GM23338 (cell line): Measurements from ENCODE around the gene ASRGL1. TPM values are rescaled to one million over a fixed set of nuclear protein-coding genes. Genes with fewer than 3 reads are reported as not detected.

Experiments used
- ATAC-seq: fragments of 200-7000 bp; cut with Tn5 transposase; 3 replicates; pipeline ENCODE4 v1.9.1; 2020
- DNase-seq: peaks from one replicate; pipeline ENCODE4 v3.0.0-alpha.2; 2015; ENCODE audit warnings: low spot score
- H2AFZ ChIP-seq: fragments of 200-600 bp; sonication (generic); 2 replicates; pipeline ENCODE4 v1.8.0; 2016; ENCODE audit warnings: antibody characterized with exemption, mild to moderate bottlenecking, moderate library complexity
- H3F3A ChIP-seq: fragments of 200-600 bp; sonication (generic); replicated peaks from 2 replicates; pipeline ENCODE4 v1.8.0; 2017; ENCODE audit warnings: antibody characterized with exemption, mixed run types, low read depth
- H3K27ac ChIP-seq: fragments of 200-600 bp; sonication (generic); 2 replicates; pipeline ENCODE4 v1.6.1; 2016; ENCODE audit warnings: low read depth
- H3K27me3 ChIP-seq: fragments of 200-600 bp; sonication (generic); 2 replicates; pipeline ENCODE4 v1.8.0; 2016; ENCODE audit warnings: mild to moderate bottlenecking, mixed run types, moderate library complexity; ENCODE audit not compliant: insufficient read depth
- H3K36me3 ChIP-seq: fragments of 200-600 bp; sonication (generic); 2 replicates; pipeline ENCODE4 v1.8.0; 2016; ENCODE audit warnings: mild to moderate bottlenecking; ENCODE audit not compliant: insufficient read depth
- H3K4me1 ChIP-seq: fragments of 200-600 bp; sonication (generic); 2 replicates; pipeline ENCODE4 v1.8.0; 2016; ENCODE audit warnings: mild to moderate bottlenecking, moderate library complexity; ENCODE audit not compliant: insufficient read depth
- H3K4me2 ChIP-seq: fragments of 200-600 bp; sonication (generic); 2 replicates; pipeline ENCODE4 v1.7.1; 2017; ENCODE audit warnings: mixed run types
- H3K4me3 ChIP-seq: fragments of 200-600 bp; sonication (generic); 2 replicates; pipeline ENCODE4 v1.6.1; 2016; ENCODE audit warnings: mixed run types
- H3K79me2 ChIP-seq: fragments of 200-600 bp; sonication (generic); replicated peaks from 2 replicates; pipeline ENCODE4 v1.8.0; 2017; ENCODE audit warnings: mild to moderate bottlenecking; ENCODE audit not compliant: insufficient read depth
- H3K9me2 ChIP-seq: fragments of 200-600 bp; sonication (generic); 2 replicates; pipeline ENCODE4 v1.8.0; 2017; ENCODE audit not compliant: insufficient read depth
- H4K20me1 ChIP-seq: fragments of 200-600 bp; sonication (generic); replicated peaks from 2 replicates; pipeline ENCODE4 v1.8.0; 2017; ENCODE audit warnings: mild to moderate bottlenecking; ENCODE audit not compliant: insufficient read depth
- H3K27ac Mint-ChIP-seq: 2 replicates; pipeline ENCODE4 v1.8.0; 2020; ENCODE audit warnings: inconsistent platforms, mild to moderate bottlenecking, moderate library complexity, mixed read lengths
- H3K27me3 Mint-ChIP-seq: 3 replicates; pipeline ENCODE4 v1.8.0; 2022; ENCODE audit warnings: low read depth, mild to moderate bottlenecking, moderate library complexity, mixed read lengths, inconsistent platforms; ENCODE audit not compliant: insufficient read depth, poor library complexity
- H3K36me3 Mint-ChIP-seq: 3 replicates; pipeline ENCODE4 v1.8.0; 2021; ENCODE audit warnings: low read depth, mild to moderate bottlenecking, inconsistent platforms, moderate library complexity, mixed read lengths
- H3K4me1 Mint-ChIP-seq: 3 replicates; pipeline ENCODE4 v1.8.0; 2020; ENCODE audit warnings: mild to moderate bottlenecking, inconsistent platforms, mixed read lengths
- H3K4me3 Mint-ChIP-seq: 3 replicates; pipeline ENCODE4 v1.8.0; 2021; ENCODE audit warnings: moderate library complexity, mild to moderate bottlenecking, inconsistent platforms, mixed read lengths
- H3K9me3 Mint-ChIP-seq: 3 replicates; pipeline ENCODE4 v1.8.0; 2020; ENCODE audit warnings: moderate library complexity, mild to moderate bottlenecking, inconsistent platforms, mixed read lengths
- CREB1 ChIP-seq: fragments of 250-450 bp; sonication (Bioruptor Pico); IDR thresholded peaks from 2 replicates; pipeline ENCODE4 v1.5.0; 2020; ENCODE audit warnings: low read depth, mild to moderate bottlenecking, moderate library complexity
- EZH2 ChIP-seq: fragments of 200-600 bp; sonication (generic); IDR thresholded peaks from one replicate; pipeline ENCODE4 v1.8.0; 2017; ENCODE audit warnings: antibody characterized with exemption, mild to moderate bottlenecking, low read depth; ENCODE audit not compliant: unreplicated experiment
- EZH2phosphoT487 ChIP-seq: fragments of 200-600 bp; sonication (generic); IDR thresholded peaks from one replicate; pipeline ENCODE4 v1.8.1; 2018; ENCODE audit warnings: antibody characterized with exemption; ENCODE audit not compliant: unreplicated experiment
- JUNB ChIP-seq: IDR thresholded peaks from one replicate; pipeline ENCODE4 v1.6.1; 2016; ENCODE audit warnings: antibody characterized with exemption; ENCODE audit not compliant: unreplicated experiment
- NANOG ChIP-seq: IDR thresholded peaks from 2 replicates; pipeline ENCODE4 v1.6.1; 2016; ENCODE audit warnings: antibody characterized with exemption, borderline replicate concordance
- POLR2AphosphoS5 ChIP-seq: IDR thresholded peaks from 2 replicates; pipeline ENCODE4 v1.6.1; 2016; ENCODE audit warnings: antibody characterized with exemption, low read depth
- STAT1 ChIP-seq: IDR thresholded peaks from one replicate; pipeline ENCODE4 v1.6.1; 2016; ENCODE audit warnings: antibody characterized with exemption; ENCODE audit not compliant: unreplicated experiment
- ZNF114 ChIP-seq: fragments of 250-450 bp; sonication (Bioruptor Pico); IDR thresholded peaks from 2 replicates; pipeline ENCODE4 v1.5.0; 2020; ENCODE audit warnings: mild to moderate bottlenecking, moderate library complexity
- ZNF331 ChIP-seq: fragments of 250-450 bp; sonication (Bioruptor Pico); IDR thresholded peaks from 2 replicates; pipeline ENCODE4 v1.5.0; 2020; ENCODE audit warnings: low read depth, mild to moderate bottlenecking, moderate library complexity
- polyA plus RNA-seq: library from polyadenylated mRNA; unstranded; fragments of >200 nt; fragmentation: Nextera tagmentation; extraction: Ambion mirVana; gene quantifications from 2 replicates; pipeline ENCODE4 v1.2.1, GENCODE V29; 2016
- total RNA-seq: library from RNA; depleted of rRNA; stranded (reverse); fragments of >200 nt; shearing (Covaris generic); gene quantifications from 2 replicates; pipeline ENCODE4 v1.2.3, GENCODE V29; 2014
- TF ChIP-seq, protein P1 (sequence below), 2 experiments: fragments of 200-600 bp in 1 of 2; sonication (generic) in 1 of 2; conservative IDR thresholded peaks; 2 replicates each; pipeline versions ENCODE4 v1.5.1 to v1.6.1; 2016 to 2017; ENCODE audit warnings: antibody characterized with exemption in 2 of 2, low read depth in 2 of 2, mild to moderate bottlenecking in 2 of 2, moderate library complexity in 1 of 2
- TF ChIP-seq, protein P2 (sequence below): IDR thresholded peaks from 2 replicates; pipeline ENCODE4 v1.6.1; 2016; ENCODE audit warnings: antibody characterized with exemption
- TF ChIP-seq, protein P3 (sequence below): fragments of 250-450 bp; sonication (Bioruptor Pico); IDR thresholded peaks from 2 replicates; pipeline ENCODE4 v1.5.0; 2020; ENCODE audit warnings: mild to moderate bottlenecking, moderate library complexity
- TF ChIP-seq, protein P4 (sequence below): IDR thresholded peaks from one replicate; pipeline ENCODE4 v1.6.1; 2018; ENCODE audit warnings: antibody characterized with exemption; ENCODE audit not compliant: unreplicated experiment

The ASRGL1 gene
- total and polyA plus RNA-seq, 2 experiments from 2014 or later: 32.9 to 50.3 TPM

DNA sequence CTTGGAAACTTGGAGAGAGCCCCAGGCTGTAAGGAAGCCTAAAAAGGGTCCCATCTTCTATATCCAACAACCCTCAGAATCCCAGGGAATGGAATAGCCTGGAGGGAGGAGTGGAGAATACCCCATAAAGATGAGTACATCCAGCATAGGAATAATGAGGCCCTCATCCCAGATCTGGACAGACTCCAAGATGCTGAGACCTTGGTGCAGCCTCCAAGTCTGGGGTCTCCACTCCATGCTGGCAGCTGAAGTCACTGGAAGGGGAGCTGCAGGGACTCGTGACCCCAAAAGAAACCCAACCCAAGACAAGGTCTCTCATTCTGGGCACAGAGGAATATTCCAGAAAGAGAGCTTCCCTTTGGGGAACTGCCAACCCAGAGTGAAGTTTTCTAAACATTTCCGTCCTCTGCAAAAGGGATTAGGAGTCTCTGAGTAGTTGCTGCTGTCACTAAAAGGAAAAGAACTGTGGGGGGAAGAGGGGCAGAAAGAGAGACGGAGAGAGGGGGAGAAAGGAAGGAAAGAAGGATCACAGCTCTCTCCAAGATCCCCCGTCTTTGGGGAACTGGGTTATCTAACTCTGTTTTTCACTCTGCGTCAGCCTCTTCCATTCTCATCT lies 82.2 kb downstream of the ASRGL1 start:
- no peak for ATAC-seq
- no peak for TF ChIP-seq CREB1 (CRISPR knock-in tag)
- TF ChIP-seq, protein P1, sequence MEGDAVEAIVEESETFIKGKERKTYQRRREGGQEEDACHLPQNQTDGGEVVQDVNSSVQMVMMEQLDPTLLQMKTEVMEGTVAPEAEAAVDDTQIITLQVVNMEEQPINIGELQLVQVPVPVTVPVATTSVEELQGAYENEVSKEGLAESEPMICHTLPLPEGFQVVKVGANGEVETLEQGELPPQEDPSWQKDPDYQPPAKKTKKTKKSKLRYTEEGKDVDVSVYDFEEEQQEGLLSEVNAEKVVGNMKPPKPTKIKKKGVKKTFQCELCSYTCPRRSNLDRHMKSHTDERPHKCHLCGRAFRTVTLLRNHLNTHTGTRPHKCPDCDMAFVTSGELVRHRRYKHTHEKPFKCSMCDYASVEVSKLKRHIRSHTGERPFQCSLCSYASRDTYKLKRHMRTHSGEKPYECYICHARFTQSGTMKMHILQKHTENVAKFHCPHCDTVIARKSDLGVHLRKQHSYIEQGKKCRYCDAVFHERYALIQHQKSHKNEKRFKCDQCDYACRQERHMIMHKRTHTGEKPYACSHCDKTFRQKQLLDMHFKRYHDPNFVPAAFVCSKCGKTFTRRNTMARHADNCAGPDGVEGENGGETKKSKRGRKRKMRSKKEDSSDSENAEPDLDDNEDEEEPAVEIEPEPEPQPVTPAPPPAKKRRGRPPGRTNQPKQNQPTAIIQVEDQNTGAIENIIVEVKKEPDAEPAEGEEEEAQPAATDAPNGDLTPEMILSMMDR (conservative IDR thresholded peaks at IDR 0.05; ENCODE audit: low read depth in 2 of 2): no peak
- TF ChIP-seq ZNF114: no peak
- no peak for TF ChIP-seq STAT1
- no peak for TF ChIP-seq POLR2AphosphoS5
- TF ChIP-seq JUNB: no peak
- TF ChIP-seq EZH2phosphoT487: no peak
- TF ChIP-seq, protein P2, sequence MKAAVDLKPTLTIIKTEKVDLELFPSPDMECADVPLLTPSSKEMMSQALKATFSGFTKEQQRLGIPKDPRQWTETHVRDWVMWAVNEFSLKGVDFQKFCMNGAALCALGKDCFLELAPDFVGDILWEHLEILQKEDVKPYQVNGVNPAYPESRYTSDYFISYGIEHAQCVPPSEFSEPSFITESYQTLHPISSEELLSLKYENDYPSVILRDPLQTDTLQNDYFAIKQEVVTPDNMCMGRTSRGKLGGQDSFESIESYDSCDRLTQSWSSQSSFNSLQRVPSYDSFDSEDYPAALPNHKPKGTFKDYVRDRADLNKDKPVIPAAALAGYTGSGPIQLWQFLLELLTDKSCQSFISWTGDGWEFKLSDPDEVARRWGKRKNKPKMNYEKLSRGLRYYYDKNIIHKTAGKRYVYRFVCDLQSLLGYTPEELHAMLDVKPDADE: no peak
- TF ChIP-seq, protein P3, sequence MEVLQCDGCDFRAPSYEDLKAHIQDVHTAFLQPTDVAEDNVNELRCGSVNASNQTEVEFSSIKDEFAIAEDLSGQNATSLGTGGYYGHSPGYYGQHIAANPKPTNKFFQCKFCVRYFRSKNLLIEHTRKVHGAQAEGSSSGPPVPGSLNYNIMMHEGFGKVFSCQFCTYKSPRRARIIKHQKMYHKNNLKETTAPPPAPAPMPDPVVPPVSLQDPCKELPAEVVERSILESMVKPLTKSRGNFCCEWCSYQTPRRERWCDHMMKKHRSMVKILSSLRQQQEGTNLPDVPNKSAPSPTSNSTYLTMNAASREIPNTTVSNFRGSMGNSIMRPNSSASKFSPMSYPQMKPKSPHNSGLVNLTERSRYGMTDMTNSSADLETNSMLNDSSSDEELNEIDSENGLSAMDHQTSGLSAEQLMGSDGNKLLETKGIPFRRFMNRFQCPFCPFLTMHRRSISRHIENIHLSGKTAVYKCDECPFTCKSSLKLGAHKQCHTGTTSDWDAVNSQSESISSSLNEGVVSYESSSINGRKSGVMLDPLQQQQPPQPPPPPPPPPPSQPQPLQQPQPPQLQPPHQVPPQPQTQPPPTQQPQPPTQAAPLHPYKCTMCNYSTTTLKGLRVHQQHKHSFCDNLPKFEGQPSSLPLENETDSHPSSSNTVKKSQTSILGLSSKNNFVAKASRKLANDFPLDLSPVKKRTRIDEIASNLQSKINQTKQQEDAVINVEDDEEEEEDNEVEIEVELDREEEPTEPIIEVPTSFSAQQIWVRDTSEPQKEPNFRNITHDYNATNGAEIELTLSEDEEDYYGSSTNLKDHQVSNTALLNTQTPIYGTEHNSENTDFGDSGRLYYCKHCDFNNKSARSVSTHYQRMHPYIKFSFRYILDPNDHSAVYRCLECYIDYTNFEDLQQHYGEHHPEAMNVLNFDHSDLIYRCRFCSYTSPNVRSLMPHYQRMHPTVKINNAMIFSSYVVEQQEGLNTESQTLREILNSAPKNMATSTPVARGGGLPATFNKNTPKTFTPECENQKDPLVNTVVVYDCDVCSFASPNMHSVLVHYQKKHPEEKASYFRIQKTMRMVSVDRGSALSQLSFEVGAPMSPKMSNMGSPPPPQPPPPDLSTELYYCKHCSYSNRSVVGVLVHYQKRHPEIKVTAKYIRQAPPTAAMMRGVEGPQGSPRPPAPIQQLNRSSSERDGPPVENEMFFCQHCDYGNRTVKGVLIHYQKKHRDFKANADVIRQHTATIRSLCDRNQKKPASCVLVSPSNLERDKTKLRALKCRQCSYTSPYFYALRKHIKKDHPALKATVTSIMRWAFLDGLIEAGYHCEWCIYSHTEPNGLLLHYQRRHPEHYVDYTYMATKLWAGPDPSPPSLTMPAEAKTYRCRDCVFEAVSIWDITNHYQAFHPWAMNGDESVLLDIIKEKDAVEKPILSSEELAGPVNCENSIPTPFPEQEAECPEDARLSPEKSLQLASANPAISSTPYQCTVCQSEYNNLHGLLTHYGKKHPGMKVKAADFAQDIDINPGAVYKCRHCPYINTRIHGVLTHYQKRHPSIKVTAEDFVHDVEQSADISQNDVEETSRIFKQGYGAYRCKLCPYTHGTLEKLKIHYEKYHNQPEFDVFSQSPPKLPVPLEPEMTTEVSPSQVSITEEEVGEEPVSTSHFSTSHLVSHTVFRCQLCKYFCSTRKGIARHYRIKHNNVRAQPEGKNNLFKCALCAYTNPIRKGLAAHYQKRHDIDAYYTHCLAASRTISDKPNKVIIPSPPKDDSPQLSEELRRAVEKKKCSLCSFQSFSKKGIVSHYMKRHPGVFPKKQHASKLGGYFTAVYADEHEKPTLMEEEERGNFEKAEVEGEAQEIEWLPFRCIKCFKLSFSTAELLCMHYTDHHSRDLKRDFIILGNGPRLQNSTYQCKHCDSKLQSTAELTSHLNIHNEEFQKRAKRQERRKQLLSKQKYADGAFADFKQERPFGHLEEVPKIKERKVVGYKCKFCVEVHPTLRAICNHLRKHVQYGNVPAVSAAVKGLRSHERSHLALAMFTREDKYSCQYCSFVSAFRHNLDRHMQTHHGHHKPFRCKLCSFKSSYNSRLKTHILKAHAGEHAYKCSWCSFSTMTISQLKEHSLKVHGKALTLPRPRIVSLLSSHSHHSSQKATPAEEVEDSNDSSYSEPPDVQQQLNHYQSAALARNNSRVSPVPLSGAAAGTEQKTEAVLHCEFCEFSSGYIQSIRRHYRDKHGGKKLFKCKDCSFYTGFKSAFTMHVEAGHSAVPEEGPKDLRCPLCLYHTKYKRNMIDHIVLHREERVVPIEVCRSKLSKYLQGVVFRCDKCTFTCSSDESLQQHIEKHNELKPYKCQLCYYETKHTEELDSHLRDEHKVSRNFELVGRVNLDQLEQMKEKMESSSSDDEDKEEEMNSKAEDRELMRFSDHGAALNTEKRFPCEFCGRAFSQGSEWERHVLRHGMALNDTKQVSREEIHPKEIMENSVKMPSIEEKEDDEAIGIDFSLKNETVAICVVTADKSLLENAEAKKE (CRISPR knock-in tag): no peak
- TF ChIP-seq, protein P4, sequence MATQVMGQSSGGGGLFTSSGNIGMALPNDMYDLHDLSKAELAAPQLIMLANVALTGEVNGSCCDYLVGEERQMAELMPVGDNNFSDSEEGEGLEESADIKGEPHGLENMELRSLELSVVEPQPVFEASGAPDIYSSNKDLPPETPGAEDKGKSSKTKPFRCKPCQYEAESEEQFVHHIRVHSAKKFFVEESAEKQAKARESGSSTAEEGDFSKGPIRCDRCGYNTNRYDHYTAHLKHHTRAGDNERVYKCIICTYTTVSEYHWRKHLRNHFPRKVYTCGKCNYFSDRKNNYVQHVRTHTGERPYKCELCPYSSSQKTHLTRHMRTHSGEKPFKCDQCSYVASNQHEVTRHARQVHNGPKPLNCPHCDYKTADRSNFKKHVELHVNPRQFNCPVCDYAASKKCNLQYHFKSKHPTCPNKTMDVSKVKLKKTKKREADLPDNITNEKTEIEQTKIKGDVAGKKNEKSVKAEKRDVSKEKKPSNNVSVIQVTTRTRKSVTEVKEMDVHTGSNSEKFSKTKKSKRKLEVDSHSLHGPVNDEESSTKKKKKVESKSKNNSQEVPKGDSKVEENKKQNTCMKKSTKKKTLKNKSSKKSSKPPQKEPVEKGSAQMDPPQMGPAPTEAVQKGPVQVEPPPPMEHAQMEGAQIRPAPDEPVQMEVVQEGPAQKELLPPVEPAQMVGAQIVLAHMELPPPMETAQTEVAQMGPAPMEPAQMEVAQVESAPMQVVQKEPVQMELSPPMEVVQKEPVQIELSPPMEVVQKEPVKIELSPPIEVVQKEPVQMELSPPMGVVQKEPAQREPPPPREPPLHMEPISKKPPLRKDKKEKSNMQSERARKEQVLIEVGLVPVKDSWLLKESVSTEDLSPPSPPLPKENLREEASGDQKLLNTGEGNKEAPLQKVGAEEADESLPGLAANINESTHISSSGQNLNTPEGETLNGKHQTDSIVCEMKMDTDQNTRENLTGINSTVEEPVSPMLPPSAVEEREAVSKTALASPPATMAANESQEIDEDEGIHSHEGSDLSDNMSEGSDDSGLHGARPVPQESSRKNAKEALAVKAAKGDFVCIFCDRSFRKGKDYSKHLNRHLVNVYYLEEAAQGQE: no peak
- no peak for TF ChIP-seq ZNF331 (CRISPR knock-in tag)
- no peak for TF ChIP-seq NANOG
- TF ChIP-seq EZH2: no peak
- Histone ChIP-seq H3F3A (no peaks in the 10 kb centered on the region), H3K4me1 (no peaks in the 10 kb centered on the region; the same call in 1 of the 2 replicates), H3K36me3 (no peaks in the 10 kb centered on the region), H3K9me2 (no peaks in the 10 kb centered on the region), H3K4me3 (no peak overlapping the region), H3K79me2 (no peaks in the 10 kb centered on the region), H3K27me3 (peaks cover 18% of the 10 kb centered on the region), H3K27ac (no peak overlapping the region), H3K4me2 (no peak overlapping the region), H2AFZ (no peak overlapping the region), H4K20me1 (no peaks in the 10 kb centered on the region)
- H3K4me3 Mint-ChIP-seq: no peak overlapping the region
- H3K27me3 Mint-ChIP-seq: peaks cover 24% of the 10 kb centered on the region
- H3K4me1 Mint-ChIP-seq: no peaks in the 10 kb centered on the region; the same call in 2 of the 3 replicates
- no peaks in the 10 kb centered on the region for H3K36me3 Mint-ChIP-seq
- H3K27ac Mint-ChIP-seq: no peak overlapping the region
- no peak for DNase-seq
- no peaks in the 10 kb centered on the region; the same call in 2 of the 3 replicates for H3K9me3 Mint-ChIP-seq
